GM23338 (cell line): ENCODE data around the gene WNT6. TPM values are rescaled to one million over a fixed set of nuclear protein-coding genes. Genes with fewer than 3 reads are reported as not detected.

ENCODE experiments used
- ATAC-seq: fragments of 200-7000 bp; cut with Tn5 transposase; 3 replicates; pipeline ENCODE4 v1.9.1; 2020
- DNase-seq: peaks from one replicate; pipeline ENCODE4 v3.0.0-alpha.2; 2015; ENCODE audit warnings: low spot score
- H2AFZ ChIP-seq: fragments of 200-600 bp; sonication (generic); 2 replicates; pipeline ENCODE4 v1.8.0; 2016; ENCODE audit warnings: antibody characterized with exemption, mild to moderate bottlenecking, moderate library complexity
- H3F3A ChIP-seq: fragments of 200-600 bp; sonication (generic); replicated peaks from 2 replicates; pipeline ENCODE4 v1.8.0; 2017; ENCODE audit warnings: antibody characterized with exemption, mixed run types, low read depth
- H3K27ac ChIP-seq: fragments of 200-600 bp; sonication (generic); 2 replicates; pipeline ENCODE4 v1.6.1; 2016; ENCODE audit warnings: low read depth
- H3K27me3 ChIP-seq: fragments of 200-600 bp; sonication (generic); 2 replicates; pipeline ENCODE4 v1.8.0; 2016; ENCODE audit warnings: mild to moderate bottlenecking, mixed run types, moderate library complexity; ENCODE audit not compliant: insufficient read depth
- H3K36me3 ChIP-seq: fragments of 200-600 bp; sonication (generic); 2 replicates; pipeline ENCODE4 v1.8.0; 2016; ENCODE audit warnings: mild to moderate bottlenecking; ENCODE audit not compliant: insufficient read depth
- H3K4me1 ChIP-seq: fragments of 200-600 bp; sonication (generic); 2 replicates; pipeline ENCODE4 v1.8.0; 2016; ENCODE audit warnings: mild to moderate bottlenecking, moderate library complexity; ENCODE audit not compliant: insufficient read depth
- H3K4me2 ChIP-seq: fragments of 200-600 bp; sonication (generic); 2 replicates; pipeline ENCODE4 v1.7.1; 2017; ENCODE audit warnings: mixed run types
- H3K4me3 ChIP-seq: fragments of 200-600 bp; sonication (generic); 2 replicates; pipeline ENCODE4 v1.6.1; 2016; ENCODE audit warnings: mixed run types
- H3K79me2 ChIP-seq: fragments of 200-600 bp; sonication (generic); replicated peaks from 2 replicates; pipeline ENCODE4 v1.8.0; 2017; ENCODE audit warnings: mild to moderate bottlenecking; ENCODE audit not compliant: insufficient read depth
- H3K9me2 ChIP-seq: fragments of 200-600 bp; sonication (generic); 2 replicates; pipeline ENCODE4 v1.8.0; 2017; ENCODE audit not compliant: insufficient read depth
- H4K20me1 ChIP-seq: fragments of 200-600 bp; sonication (generic); replicated peaks from 2 replicates; pipeline ENCODE4 v1.8.0; 2017; ENCODE audit warnings: mild to moderate bottlenecking; ENCODE audit not compliant: insufficient read depth
- H3K27ac Mint-ChIP-seq: 2 replicates; pipeline ENCODE4 v1.8.0; 2020; ENCODE audit warnings: inconsistent platforms, mild to moderate bottlenecking, moderate library complexity, mixed read lengths
- H3K27me3 Mint-ChIP-seq: 3 replicates; pipeline ENCODE4 v1.8.0; 2022; ENCODE audit warnings: low read depth, mild to moderate bottlenecking, moderate library complexity, mixed read lengths, inconsistent platforms; ENCODE audit not compliant: insufficient read depth, poor library complexity
- H3K36me3 Mint-ChIP-seq: 3 replicates; pipeline ENCODE4 v1.8.0; 2021; ENCODE audit warnings: low read depth, mild to moderate bottlenecking, inconsistent platforms, moderate library complexity, mixed read lengths
- H3K4me1 Mint-ChIP-seq: 3 replicates; pipeline ENCODE4 v1.8.0; 2020; ENCODE audit warnings: mild to moderate bottlenecking, inconsistent platforms, mixed read lengths
- H3K4me3 Mint-ChIP-seq: 3 replicates; pipeline ENCODE4 v1.8.0; 2021; ENCODE audit warnings: moderate library complexity, mild to moderate bottlenecking, inconsistent platforms, mixed read lengths
- H3K9me3 Mint-ChIP-seq: 3 replicates; pipeline ENCODE4 v1.8.0; 2020; ENCODE audit warnings: moderate library complexity, mild to moderate bottlenecking, inconsistent platforms, mixed read lengths
- CREB1 ChIP-seq: fragments of 250-450 bp; sonication (Bioruptor Pico); IDR thresholded peaks from 2 replicates; pipeline ENCODE4 v1.5.0; 2020; ENCODE audit warnings: low read depth, mild to moderate bottlenecking, moderate library complexity
- CTCF ChIP-seq, 2 experiments: fragments of 200-600 bp in 1 of 2; sonication (generic) in 1 of 2; conservative IDR thresholded peaks; 2 replicates each; pipeline versions ENCODE4 v1.5.1 to v1.6.1; 2016 to 2017; ENCODE audit warnings: antibody characterized with exemption in 2 of 2, low read depth in 2 of 2, mild to moderate bottlenecking in 2 of 2, moderate library complexity in 1 of 2
- EZH2 ChIP-seq: fragments of 200-600 bp; sonication (generic); IDR thresholded peaks from one replicate; pipeline ENCODE4 v1.8.0; 2017; ENCODE audit warnings: antibody characterized with exemption, mild to moderate bottlenecking, low read depth; ENCODE audit not compliant: unreplicated experiment
- EZH2phosphoT487 ChIP-seq: fragments of 200-600 bp; sonication (generic); IDR thresholded peaks from one replicate; pipeline ENCODE4 v1.8.1; 2018; ENCODE audit warnings: antibody characterized with exemption; ENCODE audit not compliant: unreplicated experiment
- JUNB ChIP-seq: IDR thresholded peaks from one replicate; pipeline ENCODE4 v1.6.1; 2016; ENCODE audit warnings: antibody characterized with exemption; ENCODE audit not compliant: unreplicated experiment
- NANOG ChIP-seq: IDR thresholded peaks from 2 replicates; pipeline ENCODE4 v1.6.1; 2016; ENCODE audit warnings: antibody characterized with exemption, borderline replicate concordance
- POLR2AphosphoS5 ChIP-seq: IDR thresholded peaks from 2 replicates; pipeline ENCODE4 v1.6.1; 2016; ENCODE audit warnings: antibody characterized with exemption, low read depth
- REST ChIP-seq: IDR thresholded peaks from one replicate; pipeline ENCODE4 v1.6.1; 2018; ENCODE audit warnings: antibody characterized with exemption; ENCODE audit not compliant: unreplicated experiment
- ZNF114 ChIP-seq: fragments of 250-450 bp; sonication (Bioruptor Pico); IDR thresholded peaks from 2 replicates; pipeline ENCODE4 v1.5.0; 2020; ENCODE audit warnings: mild to moderate bottlenecking, moderate library complexity
- ZNF331 ChIP-seq: fragments of 250-450 bp; sonication (Bioruptor Pico); IDR thresholded peaks from 2 replicates; pipeline ENCODE4 v1.5.0; 2020; ENCODE audit warnings: low read depth, mild to moderate bottlenecking, moderate library complexity
- polyA plus RNA-seq: library from polyadenylated mRNA; unstranded; fragments of >200 nt; fragmentation: Nextera tagmentation; extraction: Ambion mirVana; gene quantifications from 2 replicates; pipeline ENCODE4 v1.2.1, GENCODE V29; 2016
- total RNA-seq: library from RNA; depleted of rRNA; stranded (reverse); fragments of >200 nt; shearing (Covaris generic); gene quantifications from 2 replicates; pipeline ENCODE4 v1.2.3, GENCODE V29; 2014
- TF ChIP-seq, protein P1 (sequence below): fragments of 250-450 bp; sonication (Bioruptor Pico); IDR thresholded peaks from 2 replicates; pipeline ENCODE4 v1.5.0; 2020; ENCODE audit warnings: mild to moderate bottlenecking, moderate library complexity

The WNT6 gene
- total and polyA plus RNA-seq, 2 experiments from 2014 or later: not detected

GRCh38 chr2:218824004-218824403 lies 35.6 kb upstream of the WNT6 start:
- H3K9me2 ChIP-seq: no peaks in the 10 kb centered on the region
- no peak overlapping the region for H3K4me2 ChIP-seq
- H3K27ac ChIP-seq: no peak overlapping the region
- H3K36me3 Mint-ChIP-seq: no peaks in the 10 kb centered on the region
- no peak overlapping the region for H3K4me3 ChIP-seq
- no peaks in the 10 kb centered on the region for H4K20me1 ChIP-seq
- DNase-seq (no peak), ATAC-seq (no peak)
- H2AFZ ChIP-seq: no peak overlapping the region
- H3K27me3 Mint-ChIP-seq: peaks cover 5% of the 10 kb centered on the region
- no peaks in the 10 kb centered on the region for H3F3A ChIP-seq
- H3K79me2 ChIP-seq: no peaks in the 10 kb centered on the region
- no peaks in the 10 kb centered on the region for H3K4me1 ChIP-seq
- TF ChIP-seq CREB1 (CRISPR knock-in tag) (no peak), CTCF (conservative IDR thresholded peaks at IDR 0.05; ENCODE audit: low read depth in 2 of 2) (no peak), REST (no peak), NANOG (no peak), EZH2 (no peak)
- no peak overlapping the region for H3K27ac Mint-ChIP-seq
- H3K36me3 ChIP-seq: no peaks in the 10 kb centered on the region
- H3K9me3 Mint-ChIP-seq: no peaks in the 10 kb centered on the region
- peaks cover 13% of the 10 kb centered on the region for H3K4me1 Mint-ChIP-seq
- H3K4me3 Mint-ChIP-seq: no peak overlapping the region
- no peaks in the 10 kb centered on the region for H3K27me3 ChIP-seq

- no peak overlapping the region for H3K4me2 ChIP-seq
- no peak overlapping the region for H3K4me3 Mint-ChIP-seq
- H3K27me3 Mint-ChIP-seq: peaks cover 2% of the 10 kb centered on the region
- no peaks in the 10 kb centered on the region for H3K79me2 ChIP-seq
- H3K4me3 ChIP-seq: no peak overlapping the region
- no peaks in the 10 kb centered on the region for H3K36me3 Mint-ChIP-seq
- no peak overlapping the region for H2AFZ ChIP-seq
- no peak overlapping the region for H3K27ac ChIP-seq
- H3K4me1 Mint-ChIP-seq: peaks cover 8% of the 10 kb centered on the region
- no peak for ATAC-seq
- no peaks in the 10 kb centered on the region for H3K9me2 ChIP-seq
- H3K36me3 ChIP-seq: no peaks in the 10 kb centered on the region
- H3K27me3 ChIP-seq: no peaks in the 10 kb centered on the region
- no peaks in the 10 kb centered on the region for H3K4me1 ChIP-seq
- H3K27ac Mint-ChIP-seq: no peak overlapping the region
- no peaks in the 10 kb centered on the region for H3F3A ChIP-seq
- H4K20me1 ChIP-seq: no peaks in the 10 kb centered on the region
- H3K9me3 Mint-ChIP-seq: no peaks in the 10 kb centered on the region
- DNase-seq: no peak
- TF ChIP-seq ZNF114 (CRISPR knock-in tag) (no peak), CREB1 (CRISPR knock-in tag) (no peak), EZH2 (no peak), POLR2AphosphoS5 (no peak), EZH2phosphoT487 (no peak), NANOG (no peak), ZNF331 (CRISPR knock-in tag) (no peak), JUNB (no peak)
- TF ChIP-seq, protein P1, sequence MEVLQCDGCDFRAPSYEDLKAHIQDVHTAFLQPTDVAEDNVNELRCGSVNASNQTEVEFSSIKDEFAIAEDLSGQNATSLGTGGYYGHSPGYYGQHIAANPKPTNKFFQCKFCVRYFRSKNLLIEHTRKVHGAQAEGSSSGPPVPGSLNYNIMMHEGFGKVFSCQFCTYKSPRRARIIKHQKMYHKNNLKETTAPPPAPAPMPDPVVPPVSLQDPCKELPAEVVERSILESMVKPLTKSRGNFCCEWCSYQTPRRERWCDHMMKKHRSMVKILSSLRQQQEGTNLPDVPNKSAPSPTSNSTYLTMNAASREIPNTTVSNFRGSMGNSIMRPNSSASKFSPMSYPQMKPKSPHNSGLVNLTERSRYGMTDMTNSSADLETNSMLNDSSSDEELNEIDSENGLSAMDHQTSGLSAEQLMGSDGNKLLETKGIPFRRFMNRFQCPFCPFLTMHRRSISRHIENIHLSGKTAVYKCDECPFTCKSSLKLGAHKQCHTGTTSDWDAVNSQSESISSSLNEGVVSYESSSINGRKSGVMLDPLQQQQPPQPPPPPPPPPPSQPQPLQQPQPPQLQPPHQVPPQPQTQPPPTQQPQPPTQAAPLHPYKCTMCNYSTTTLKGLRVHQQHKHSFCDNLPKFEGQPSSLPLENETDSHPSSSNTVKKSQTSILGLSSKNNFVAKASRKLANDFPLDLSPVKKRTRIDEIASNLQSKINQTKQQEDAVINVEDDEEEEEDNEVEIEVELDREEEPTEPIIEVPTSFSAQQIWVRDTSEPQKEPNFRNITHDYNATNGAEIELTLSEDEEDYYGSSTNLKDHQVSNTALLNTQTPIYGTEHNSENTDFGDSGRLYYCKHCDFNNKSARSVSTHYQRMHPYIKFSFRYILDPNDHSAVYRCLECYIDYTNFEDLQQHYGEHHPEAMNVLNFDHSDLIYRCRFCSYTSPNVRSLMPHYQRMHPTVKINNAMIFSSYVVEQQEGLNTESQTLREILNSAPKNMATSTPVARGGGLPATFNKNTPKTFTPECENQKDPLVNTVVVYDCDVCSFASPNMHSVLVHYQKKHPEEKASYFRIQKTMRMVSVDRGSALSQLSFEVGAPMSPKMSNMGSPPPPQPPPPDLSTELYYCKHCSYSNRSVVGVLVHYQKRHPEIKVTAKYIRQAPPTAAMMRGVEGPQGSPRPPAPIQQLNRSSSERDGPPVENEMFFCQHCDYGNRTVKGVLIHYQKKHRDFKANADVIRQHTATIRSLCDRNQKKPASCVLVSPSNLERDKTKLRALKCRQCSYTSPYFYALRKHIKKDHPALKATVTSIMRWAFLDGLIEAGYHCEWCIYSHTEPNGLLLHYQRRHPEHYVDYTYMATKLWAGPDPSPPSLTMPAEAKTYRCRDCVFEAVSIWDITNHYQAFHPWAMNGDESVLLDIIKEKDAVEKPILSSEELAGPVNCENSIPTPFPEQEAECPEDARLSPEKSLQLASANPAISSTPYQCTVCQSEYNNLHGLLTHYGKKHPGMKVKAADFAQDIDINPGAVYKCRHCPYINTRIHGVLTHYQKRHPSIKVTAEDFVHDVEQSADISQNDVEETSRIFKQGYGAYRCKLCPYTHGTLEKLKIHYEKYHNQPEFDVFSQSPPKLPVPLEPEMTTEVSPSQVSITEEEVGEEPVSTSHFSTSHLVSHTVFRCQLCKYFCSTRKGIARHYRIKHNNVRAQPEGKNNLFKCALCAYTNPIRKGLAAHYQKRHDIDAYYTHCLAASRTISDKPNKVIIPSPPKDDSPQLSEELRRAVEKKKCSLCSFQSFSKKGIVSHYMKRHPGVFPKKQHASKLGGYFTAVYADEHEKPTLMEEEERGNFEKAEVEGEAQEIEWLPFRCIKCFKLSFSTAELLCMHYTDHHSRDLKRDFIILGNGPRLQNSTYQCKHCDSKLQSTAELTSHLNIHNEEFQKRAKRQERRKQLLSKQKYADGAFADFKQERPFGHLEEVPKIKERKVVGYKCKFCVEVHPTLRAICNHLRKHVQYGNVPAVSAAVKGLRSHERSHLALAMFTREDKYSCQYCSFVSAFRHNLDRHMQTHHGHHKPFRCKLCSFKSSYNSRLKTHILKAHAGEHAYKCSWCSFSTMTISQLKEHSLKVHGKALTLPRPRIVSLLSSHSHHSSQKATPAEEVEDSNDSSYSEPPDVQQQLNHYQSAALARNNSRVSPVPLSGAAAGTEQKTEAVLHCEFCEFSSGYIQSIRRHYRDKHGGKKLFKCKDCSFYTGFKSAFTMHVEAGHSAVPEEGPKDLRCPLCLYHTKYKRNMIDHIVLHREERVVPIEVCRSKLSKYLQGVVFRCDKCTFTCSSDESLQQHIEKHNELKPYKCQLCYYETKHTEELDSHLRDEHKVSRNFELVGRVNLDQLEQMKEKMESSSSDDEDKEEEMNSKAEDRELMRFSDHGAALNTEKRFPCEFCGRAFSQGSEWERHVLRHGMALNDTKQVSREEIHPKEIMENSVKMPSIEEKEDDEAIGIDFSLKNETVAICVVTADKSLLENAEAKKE (CRISPR knock-in tag): no peak
Observed at GRCh38 chr2:218826791-218827190, 32.8 kb upstream of the WNT6 start.
